NCI-H748 treated with DMSO at 0.1 percent for 48 hours (cell line): ENCODE measurements around the gene SORBS1.

Experiments used
- DNase-seq: peaks from one replicate; lab custom pipeline; 2025; lab: John Stamatoyannopoulos, UW

SORBS1 gene

GRCh38 chr10:95314192-95314918, 246.8 kb downstream of the SORBS1 start:
- no peak for DNase-seq

- DNase-seq = no peak
Observed at GRCh38 chr10:95312986-95313495, 248.1 kb downstream of the SORBS1 start.

GRCh38 chr10:95312257-95312656, 248.9 kb downstream of the SORBS1 start:
- DNase-seq = no peak

DNA sequence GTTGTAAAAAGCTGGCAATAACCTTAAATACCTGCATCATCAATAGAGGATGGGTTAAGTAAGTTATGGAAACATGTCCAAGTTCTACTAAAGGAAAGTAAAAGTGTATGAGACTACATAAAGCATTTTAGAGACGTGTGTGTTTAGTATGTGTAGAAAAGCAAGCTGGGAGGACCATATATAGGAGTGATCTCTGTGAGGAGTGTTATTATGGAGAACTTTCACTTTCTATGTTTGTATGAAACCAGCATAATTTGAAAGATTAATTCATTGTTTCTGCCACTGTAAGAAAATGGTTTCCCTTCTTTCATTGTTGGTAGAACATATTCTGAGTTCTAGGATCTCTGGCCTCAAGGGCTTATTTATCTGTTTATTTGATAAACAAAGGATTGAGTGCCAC, 251.2 kb downstream of the SORBS1 start:
- no peak for DNase-seq

GRCh38 chr10:95308389-95309302, 252.5 kb downstream of the SORBS1 start:
- no peak for DNase-seq

DNA sequence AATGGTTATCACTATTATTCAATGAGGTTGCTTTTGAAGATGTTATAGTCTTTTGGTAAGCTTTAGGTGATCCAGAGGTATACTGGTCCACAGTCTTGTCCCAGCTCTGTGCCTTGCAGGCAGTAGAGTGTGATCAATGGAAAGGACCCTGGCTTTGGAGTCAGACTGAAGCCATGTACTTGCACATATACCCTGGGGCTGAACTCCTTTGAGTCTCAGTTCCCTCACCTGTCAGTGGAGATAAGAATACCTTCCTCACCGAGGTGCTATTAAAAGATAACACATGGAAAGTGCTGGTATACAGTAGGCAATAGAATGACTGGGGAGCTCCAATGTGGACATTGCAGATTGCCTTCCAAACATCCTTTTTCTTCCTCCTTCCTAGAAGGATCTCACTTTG, 254.3 kb downstream of the SORBS1 start:
- no peak for DNase-seq

DNA sequence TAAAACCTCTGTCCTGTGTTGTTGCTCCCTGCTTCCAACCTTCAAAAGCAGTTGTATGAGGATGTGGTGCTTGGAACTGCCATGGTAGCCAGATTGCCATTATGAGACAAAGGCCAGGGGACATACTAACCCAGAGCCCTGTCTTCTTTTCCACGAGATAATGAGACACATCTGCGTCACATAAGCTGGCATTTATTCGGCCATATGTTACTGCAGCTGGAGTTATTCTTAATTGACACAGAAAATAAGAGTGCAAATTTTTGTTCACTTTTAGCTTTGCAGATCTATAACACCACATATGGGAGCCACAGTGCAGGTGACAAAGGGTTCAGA, 254.9 kb downstream of the SORBS1 start:
- DNase-seq = no peak

- no peak for DNase-seq
Observed at GRCh38 chr10:95305606-95306317, 255.4 kb downstream of the SORBS1 start.

DNA sequence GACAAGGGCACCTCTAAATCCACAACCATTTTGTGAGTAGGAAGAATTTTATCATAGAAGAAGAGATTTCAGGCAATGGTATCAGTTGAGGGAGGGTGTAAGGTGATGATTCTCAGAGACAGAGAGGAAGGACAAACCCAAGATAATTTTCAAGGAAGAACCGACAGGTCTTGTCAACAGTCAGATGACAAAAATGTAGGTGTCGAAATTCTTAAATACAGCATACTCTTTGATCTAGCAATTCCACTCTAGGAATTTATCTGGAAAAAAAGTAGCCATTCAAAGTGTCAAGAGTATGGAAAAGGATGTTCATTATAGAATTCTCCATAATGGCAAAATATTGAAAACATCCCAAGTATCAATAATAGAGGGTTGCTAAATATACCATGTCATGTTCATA, 256.2 kb downstream of the SORBS1 start:
- no peak for DNase-seq

DNA sequence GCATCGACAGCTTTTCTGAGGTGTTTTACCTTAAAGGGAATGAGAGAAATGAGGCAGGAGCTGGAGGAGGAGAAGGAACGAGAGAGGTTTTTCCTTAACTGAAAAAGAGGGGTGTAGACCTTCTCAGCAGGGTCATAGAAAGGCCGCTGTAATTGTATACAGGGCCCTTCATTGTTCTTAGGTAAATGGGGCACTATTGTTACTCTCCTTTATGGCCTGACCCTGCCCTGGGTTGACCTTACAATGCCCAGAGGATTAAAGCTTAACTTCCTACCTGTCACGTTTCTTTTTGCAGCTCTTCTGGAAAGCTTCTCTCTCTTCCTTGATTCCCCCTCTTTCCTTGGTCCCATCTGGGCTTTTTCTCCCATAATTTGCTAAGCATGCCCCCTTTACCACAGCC, 256.7 kb downstream of the SORBS1 start:
- DNase-seq = no peak

DNA sequence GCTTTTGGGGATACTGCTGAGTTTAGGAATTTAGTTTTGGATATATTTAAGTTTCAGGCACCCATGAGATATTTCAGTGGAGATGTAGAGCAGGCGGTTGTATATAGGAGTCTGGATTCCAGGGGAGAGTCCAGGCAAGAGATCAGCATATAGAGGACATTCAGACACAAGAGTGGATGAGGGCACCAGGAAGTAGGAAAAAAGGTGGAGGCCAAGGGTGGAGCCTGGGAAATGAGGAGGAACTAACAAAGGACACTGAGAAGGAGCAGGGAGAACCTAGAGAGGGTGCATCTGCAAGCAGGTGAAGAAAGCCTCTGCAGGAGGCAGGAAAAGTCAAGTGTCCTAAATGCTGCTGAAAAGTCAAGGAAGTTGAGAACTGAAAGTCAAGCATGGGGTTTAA, 257.2 kb downstream of the SORBS1 start:
- no peak for DNase-seq

DNA sequence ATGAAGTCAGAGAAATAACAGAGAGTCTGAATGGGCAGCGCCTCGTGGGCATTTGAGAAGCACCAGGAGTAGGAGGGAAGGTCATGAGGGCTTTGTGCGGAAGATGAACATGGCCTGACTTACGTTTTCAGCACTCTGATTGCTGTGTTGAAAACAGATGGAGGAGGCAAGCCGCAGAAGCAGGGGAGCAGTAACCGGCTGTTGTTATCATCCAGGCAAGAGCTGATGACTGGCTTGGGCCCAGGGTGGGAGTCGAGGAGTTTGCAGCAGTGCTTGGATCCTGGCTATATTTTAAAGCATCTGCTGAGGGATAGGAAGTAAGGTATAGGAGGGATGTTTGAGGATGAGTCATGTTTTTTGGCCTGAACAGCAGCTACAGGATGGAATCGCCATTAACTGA, 257.6 kb downstream of the SORBS1 start:
- DNase-seq = no peak

- DNase-seq = no peak
Observed at GRCh38 chr10:95300022-95300539, 261.1 kb downstream of the SORBS1 start.

GRCh38 chr10:95297402-95297801, 263.8 kb downstream of the SORBS1 start:
- DNase-seq = no peak

- no peak for DNase-seq
Observed at GRCh38 chr10:95296764-95297163, 264.4 kb downstream of the SORBS1 start.

GRCh38 chr10:95295031-95295755, 266.0 kb downstream of the SORBS1 start:
- DNase-seq = peak; percentile 36

DNA sequence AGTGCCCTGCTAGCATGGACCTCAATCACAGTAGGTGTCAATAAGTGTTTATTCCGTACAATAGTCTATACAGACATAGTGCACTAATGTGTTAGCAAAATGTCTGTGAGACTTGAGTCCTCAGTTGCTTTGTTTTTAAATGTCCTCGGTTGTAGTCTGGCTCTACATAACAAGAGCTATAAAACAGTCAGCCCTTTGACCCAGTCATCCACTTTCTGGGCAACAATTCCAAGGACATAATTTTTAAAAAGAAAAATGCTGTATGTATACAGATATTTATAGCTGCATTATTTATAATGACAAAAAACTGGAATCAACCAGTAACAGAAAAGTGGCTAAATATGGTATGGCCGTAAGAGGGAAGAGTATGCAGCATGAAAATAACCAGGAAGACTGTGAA, 267.5 kb downstream of the SORBS1 start:
- no peak for DNase-seq

DNA sequence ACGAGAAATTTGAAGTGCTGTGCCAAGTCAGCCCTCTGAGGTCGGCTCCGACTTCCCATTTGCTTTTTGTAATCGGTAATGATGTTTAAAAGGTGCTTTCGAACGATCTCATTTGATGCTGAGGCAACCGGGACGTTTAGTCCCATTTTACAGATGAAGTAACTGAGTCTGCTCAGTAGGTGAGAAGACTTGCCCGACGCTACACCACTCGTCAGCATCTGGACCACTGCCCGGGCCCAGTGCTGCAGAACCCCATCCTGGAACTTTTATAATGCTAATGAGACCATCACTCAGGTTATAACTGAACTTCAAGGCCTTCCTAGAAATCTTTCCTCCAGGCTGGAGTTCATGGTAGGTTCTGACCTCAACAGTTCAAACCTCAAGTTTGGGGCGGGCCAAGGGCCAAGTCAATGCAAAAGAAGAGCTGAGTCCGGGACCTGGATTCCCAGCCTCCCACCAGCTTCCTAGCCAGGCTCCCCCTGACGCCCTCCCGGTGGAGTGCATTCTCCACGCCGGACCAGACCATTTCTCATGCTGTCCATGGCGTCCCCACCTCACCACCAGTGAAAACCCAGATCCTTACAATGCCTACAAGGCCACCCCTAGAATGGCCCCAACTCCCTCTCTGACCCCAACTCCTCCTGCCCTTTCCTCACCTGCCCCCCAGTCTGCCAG, 269.7 kb downstream of the SORBS1 start:
- DNase-seq = no peak

GRCh38 chr10:95290461-95291364, 270.5 kb downstream of the SORBS1 start, which contains the start of gene PDLIM1:
TSS of gene PDLIM1 (minus strand) at chr10:95291003. CDS start at chr10:95290915, 88 bp downstream.
- no peak for DNase-seq

DNA sequence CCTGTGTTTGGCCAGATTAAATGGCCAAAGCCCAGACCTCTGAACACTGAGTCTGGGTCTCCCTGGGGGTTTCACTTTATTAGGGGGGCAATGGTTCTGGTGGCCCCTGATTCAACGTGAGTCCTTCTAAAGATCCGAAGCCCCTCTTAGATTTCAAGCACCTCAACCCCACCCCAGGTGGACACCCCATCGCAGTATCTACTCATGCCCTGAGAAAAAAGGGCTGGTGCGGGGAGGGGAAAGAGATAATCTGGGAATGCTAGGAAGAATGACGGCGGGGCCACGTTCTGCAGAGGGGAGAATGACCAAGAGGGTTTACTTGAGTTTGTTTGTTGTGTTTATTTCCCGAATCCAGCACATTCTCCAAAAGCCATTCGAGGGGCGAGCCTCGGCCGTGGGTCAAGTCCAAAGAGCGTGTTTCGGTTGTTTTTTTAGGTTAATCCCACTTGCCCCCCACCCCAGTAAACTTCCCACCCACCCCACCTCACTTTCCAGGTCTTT, 271.2 kb downstream of the SORBS1 start:
- DNase-seq = no peak
